Non-pigmented ciliary epithelial cell (primary cell): ENCODE measurements around the gene BPGM.
A peak's percentile ranks its signal among the peaks of the same experiment; 100 is the strongest.

Experiments used
- DNase-seq: peaks from one replicate; pipeline ENCODE4 v3.0.0-alpha.2; 2010; ENCODE audit warnings: low read depth

Gene BPGM

GRCh38 chr7:134646425-134647305 lies at the start of gene BPGM:
TSS of gene BPGM (plus strand) at chr7:134646853. CDS start at chr7:134661508, 14,655 bp downstream.
- DNase-seq: peak; percentile 100

- no peak for DNase-seq
Measured at GRCh38 chr7:134599371-134599770, 47.3 kb upstream of the BPGM start.

- no peak for DNase-seq
Measured at GRCh38 chr7:134601459-134601858, 45.2 kb upstream of the BPGM start.

GRCh38 chr7:134602881-134603451 lies 43.7 kb upstream of the BPGM start:
- no peak for DNase-seq

- DNase-seq: no peak
Measured at GRCh38 chr7:134605978-134606923, 40.4 kb upstream of the BPGM start.

GRCh38 chr7:134611611-134612151 lies 35.0 kb upstream of the BPGM start:
- no peak for DNase-seq

GRCh38 chr7:134612197-134612596 lies 34.5 kb upstream of the BPGM start:
- no peak for DNase-seq

GRCh38 chr7:134613623-134614347 lies 32.9 kb upstream of the BPGM start:
- DNase-seq: peak; percentile 94

GRCh38 chr7:134616611-134617010 lies 30.0 kb upstream of the BPGM start:
- DNase-seq: no peak

- no peak for DNase-seq
Measured at GRCh38 chr7:134618756-134619530, 27.7 kb upstream of the BPGM start.

- peak; percentile 83 for DNase-seq
Measured at GRCh38 chr7:134619627-134620331, 26.9 kb upstream of the BPGM start.

GRCh38 chr7:134622303-134622995 lies 24.2 kb upstream of the BPGM start:
- DNase-seq: no peak

GRCh38 chr7:134623193-134623592 lies 23.5 kb upstream of the BPGM start:
- DNase-seq: no peak

GRCh38 chr7:134625550-134625949 lies 21.1 kb upstream of the BPGM start:
- DNase-seq: no peak

GRCh38 chr7:134627109-134627774 lies 19.4 kb upstream of the BPGM start:
- DNase-seq: no peak

- DNase-seq: no peak
Measured at GRCh38 chr7:134627775-134628153, 18.9 kb upstream of the BPGM start.

GRCh38 chr7:134629445-134629844 lies 17.2 kb upstream of the BPGM start:
- DNase-seq: no peak

- DNase-seq: no peak
Measured at GRCh38 chr7:134630237-134630636, 16.4 kb upstream of the BPGM start.

GRCh38 chr7:134630893-134631292 lies 15.8 kb upstream of the BPGM start:
- no peak for DNase-seq
